Effector memory CD4-positive, alpha-beta T cell (primary cell): ENCODE measurements around the gene RDM1.

Source experiments
- DNase-seq, 3 donors: peaks; one replicate each; pipeline ENCODE4 v3.0.0-alpha.2; 2020
- H3K27ac ChIP-seq: 2 replicates; pipeline ENCODE4 v1.7.0; 2013; ENCODE audit warnings: mild to moderate bottlenecking, low read length, moderate library complexity; ENCODE audit not compliant: insufficient read depth, poor library complexity, severe bottlenecking
- H3K27me3 ChIP-seq: replicated peaks from 2 replicates; pipeline ENCODE4 v1.7.0; 2013; ENCODE audit warnings: mild to moderate bottlenecking, low read length; ENCODE audit not compliant: insufficient read depth, control insufficient read depth, poor library complexity, severe bottlenecking
- H3K36me3 ChIP-seq: 2 replicates; pipeline ENCODE4 v1.7.0; 2013; ENCODE audit warnings: mild to moderate bottlenecking, low read length, moderate library complexity; ENCODE audit not compliant: control insufficient read depth, insufficient read depth
- H3K4me1 ChIP-seq: 2 replicates; pipeline ENCODE4 v1.7.0; 2013; ENCODE audit warnings: low read length, mild to moderate bottlenecking; ENCODE audit not compliant: control insufficient read depth, insufficient read depth, poor library complexity, severe bottlenecking
- H3K4me3 ChIP-seq: 2 replicates; pipeline ENCODE4 v1.7.0; 2013; ENCODE audit warnings: low read length, low read depth, mild to moderate bottlenecking; ENCODE audit not compliant: insufficient read depth, poor library complexity, severe bottlenecking
- H3K9me3 ChIP-seq: 2 replicates; pipeline ENCODE4 v1.7.0; 2013; ENCODE audit warnings: mild to moderate bottlenecking, low read length, moderate library complexity; ENCODE audit not compliant: control insufficient read depth

RDM1 gene

GRCh38 chr17:35872196-35872980 is 58.2 kb downstream of the RDM1 start:
- Histone ChIP-seq H3K4me1 (no peaks in the 10 kb centered on the region), H3K27ac (no peak overlapping the region), H3K27me3 (no peaks in the 10 kb centered on the region), H3K9me3 (no peaks in the 10 kb centered on the region), H3K4me3 (no peak overlapping the region), H3K36me3 (no peaks in the 10 kb centered on the region)
- no peak for DNase-seq

GRCh38 chr17:35870906-35871819 is 59.4 kb downstream of the RDM1 start:
- no peaks in the 10 kb centered on the region for H3K27me3 ChIP-seq
- no peak for DNase-seq

GRCh38 chr17:35868737-35869136 is 61.8 kb downstream of the RDM1 start, which contains the start of gene HEATR9:
Gene HEATR9, minus strand, starts transcription at chr17:35868891. Its CDS starts 149 bp downstream, at chr17:35868742.
- Histone ChIP-seq H3K27me3 (no peaks in the 10 kb centered on the region), H3K4me1 (no peaks in the 10 kb centered on the region), H3K9me3 (no peaks in the 10 kb centered on the region), H3K27ac (no peak within 1 kb of the TSS), H3K36me3 (no peaks in the 10 kb centered on the region), H3K4me3 (no peak within 1 kb of the TSS)
- no peak for DNase-seq

More at GRCh38 chr17:35870906-35871819, 59.4 kb downstream of the RDM1 start:
- Histone ChIP-seq H3K9me3 (no peaks in the 10 kb centered on the region), H3K36me3 (no peaks in the 10 kb centered on the region), H3K4me3 (no peak overlapping the region), H3K27ac (no peak overlapping the region), H3K4me1 (no peaks in the 10 kb centered on the region)
